ENCODE measurements around the gene TMEM52. TPM values are rescaled to one million over a fixed set of nuclear protein-coding genes. Genes with fewer than 3 reads are reported as not detected.

The TMEM52 gene
- total and polyA plus RNA-seq, 4 donors: 2.6 to 13.1 (median 3.0) TPM

GRCh38 chr1:1967151-1967550 lies 48.1 kb upstream of the TMEM52 start:
- Histone ChIP-seq H3K4me1 (ENCODE audit: control insufficient read depth in 4 of 4, insufficient read depth in 4 of 4, low read length in 3 of 4) (no peaks in the 10 kb centered on the region), H3K27ac (ENCODE audit: low read depth in 1 of 2, low read length in 2 of 2) (no peak overlapping the region), H3K9ac (ENCODE audit: low read depth in 1 of 2, low read length in 2 of 2) (no peak overlapping the region), H3K4me3 (ENCODE audit: low read depth in 1 of 3, low read length in 3 of 3) (no peak overlapping the region), H3K36me3 (ENCODE audit: control insufficient read depth in 4 of 4, insufficient read depth in 3 of 4, low read depth in 1 of 4, low read length in 3 of 4) (no peaks in the 10 kb centered on the region), H3K27me3 (ENCODE audit: control insufficient read depth in 4 of 4, insufficient read depth in 4 of 4, low read length in 3 of 4) (peaks cover 0 to 2% (median 0%) of the 10 kb centered on the region in 4 donors), H3K9me3 (ENCODE audit: control insufficient read depth in 4 of 4, low read length in 3 of 4) (no peaks in the 10 kb centered on the region)
- WGBS: 73% methylated on average over 16 of the region's 16 CpGs
- no peak for DNase-seq (ENCODE audit: low spot score)
- TF ChIP-seq, protein P1, sequence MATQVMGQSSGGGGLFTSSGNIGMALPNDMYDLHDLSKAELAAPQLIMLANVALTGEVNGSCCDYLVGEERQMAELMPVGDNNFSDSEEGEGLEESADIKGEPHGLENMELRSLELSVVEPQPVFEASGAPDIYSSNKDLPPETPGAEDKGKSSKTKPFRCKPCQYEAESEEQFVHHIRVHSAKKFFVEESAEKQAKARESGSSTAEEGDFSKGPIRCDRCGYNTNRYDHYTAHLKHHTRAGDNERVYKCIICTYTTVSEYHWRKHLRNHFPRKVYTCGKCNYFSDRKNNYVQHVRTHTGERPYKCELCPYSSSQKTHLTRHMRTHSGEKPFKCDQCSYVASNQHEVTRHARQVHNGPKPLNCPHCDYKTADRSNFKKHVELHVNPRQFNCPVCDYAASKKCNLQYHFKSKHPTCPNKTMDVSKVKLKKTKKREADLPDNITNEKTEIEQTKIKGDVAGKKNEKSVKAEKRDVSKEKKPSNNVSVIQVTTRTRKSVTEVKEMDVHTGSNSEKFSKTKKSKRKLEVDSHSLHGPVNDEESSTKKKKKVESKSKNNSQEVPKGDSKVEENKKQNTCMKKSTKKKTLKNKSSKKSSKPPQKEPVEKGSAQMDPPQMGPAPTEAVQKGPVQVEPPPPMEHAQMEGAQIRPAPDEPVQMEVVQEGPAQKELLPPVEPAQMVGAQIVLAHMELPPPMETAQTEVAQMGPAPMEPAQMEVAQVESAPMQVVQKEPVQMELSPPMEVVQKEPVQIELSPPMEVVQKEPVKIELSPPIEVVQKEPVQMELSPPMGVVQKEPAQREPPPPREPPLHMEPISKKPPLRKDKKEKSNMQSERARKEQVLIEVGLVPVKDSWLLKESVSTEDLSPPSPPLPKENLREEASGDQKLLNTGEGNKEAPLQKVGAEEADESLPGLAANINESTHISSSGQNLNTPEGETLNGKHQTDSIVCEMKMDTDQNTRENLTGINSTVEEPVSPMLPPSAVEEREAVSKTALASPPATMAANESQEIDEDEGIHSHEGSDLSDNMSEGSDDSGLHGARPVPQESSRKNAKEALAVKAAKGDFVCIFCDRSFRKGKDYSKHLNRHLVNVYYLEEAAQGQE (IDR thresholded peaks at IDR 0.05): no peak

DNA sequence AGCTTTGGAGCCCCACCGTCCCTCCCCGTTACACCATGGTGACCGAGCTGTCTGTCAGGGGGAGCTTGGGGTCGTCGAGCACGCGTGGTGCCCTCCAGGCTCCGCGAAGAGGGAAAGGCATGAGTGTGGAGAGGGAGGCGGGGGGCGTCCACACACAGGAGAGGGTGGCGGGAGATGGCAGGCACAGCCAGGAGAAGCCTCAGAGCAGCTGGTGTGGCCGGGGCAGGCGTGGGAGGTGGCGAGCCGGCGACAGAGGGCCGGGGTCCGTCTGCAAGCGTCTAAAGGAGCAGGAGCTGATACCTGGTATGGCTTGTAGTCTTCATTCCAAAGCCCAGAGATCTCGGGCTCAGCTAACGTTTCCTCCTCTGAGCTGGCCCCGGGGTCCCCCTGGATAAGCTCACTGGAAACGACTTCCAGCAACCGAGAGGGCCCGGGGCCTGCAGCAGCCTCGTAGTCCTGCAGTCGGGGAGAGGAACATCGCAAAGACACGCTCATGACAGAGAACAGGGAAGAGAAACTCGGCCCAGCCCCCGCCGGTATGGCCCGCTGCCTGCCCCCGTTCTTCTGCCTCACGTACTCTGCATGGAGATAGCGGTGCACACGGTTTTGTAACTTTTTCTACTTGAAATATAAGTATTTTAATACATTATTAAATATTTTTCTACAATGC lies 47.1 kb upstream of the TMEM52 start:
- H3K9ac ChIP-seq (ENCODE audit: low read depth in 1 of 2, low read length in 2 of 2): no peak overlapping the region
- TF ChIP-seq RXRA (IDR thresholded peaks at IDR 0.05) (no peak), NR2F2 (IDR thresholded peaks at IDR 0.05) (no peak), HNF4A (conservative IDR thresholded peaks at IDR 0.05) (no peak)
- TF ChIP-seq, protein P2, sequence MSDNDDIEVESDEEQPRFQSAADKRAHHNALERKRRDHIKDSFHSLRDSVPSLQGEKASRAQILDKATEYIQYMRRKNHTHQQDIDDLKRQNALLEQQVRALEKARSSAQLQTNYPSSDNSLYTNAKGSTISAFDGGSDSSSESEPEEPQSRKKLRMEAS (IDR thresholded peaks at IDR 0.05): no peak

GRCh38 chr1:1965546-1965945 lies 46.5 kb upstream of the TMEM52 start:
- no peaks in the 10 kb centered on the region for H3K36me3 ChIP-seq (ENCODE audit: control insufficient read depth in 4 of 4, insufficient read depth in 3 of 4, low read depth in 1 of 4, low read length in 3 of 4)
- no peak overlapping the region for H3K9ac ChIP-seq (ENCODE audit: low read depth in 1 of 2, low read length in 2 of 2)
- TF ChIP-seq RAD21 (IDR thresholded peaks at IDR 0.05): no peak
- no peak for TF ChIP-seq SP1 (IDR thresholded peaks at IDR 0.05)
- no peak for TF ChIP-seq CTCF (IDR thresholded peaks at IDR 0.05; ENCODE audit: low read depth, low read length, missing input control)
- TF ChIP-seq, protein P1 (IDR thresholded peaks at IDR 0.05): no peak
- TF ChIP-seq HNF4A (conservative IDR thresholded peaks at IDR 0.05): no peak
- TF ChIP-seq NR2F2 (IDR thresholded peaks at IDR 0.05): no peak
- TF ChIP-seq, protein P2 (IDR thresholded peaks at IDR 0.05): no peak
- H3K9me3 ChIP-seq (ENCODE audit: control insufficient read depth in 4 of 4, low read length in 3 of 4): no peaks in the 10 kb centered on the region
- DNase-seq (ENCODE audit: low spot score): no peak
- H3K4me1 ChIP-seq (ENCODE audit: control insufficient read depth in 4 of 4, insufficient read depth in 4 of 4, low read length in 3 of 4): no peaks in the 10 kb centered on the region
- no peak overlapping the region for H3K27ac ChIP-seq (ENCODE audit: low read depth in 1 of 2, low read length in 2 of 2)
- peaks cover 0 to 2% (median 0%) of the 10 kb centered on the region in 4 donors for H3K27me3 ChIP-seq (ENCODE audit: control insufficient read depth in 4 of 4, insufficient read depth in 4 of 4, low read length in 3 of 4)
- H3K4me3 ChIP-seq (ENCODE audit: low read depth in 1 of 3, low read length in 3 of 3): no peak overlapping the region
- 75% methylated on average over 10 of the region's 10 CpGs for WGBS

More for the DNA sequence above, 47.1 kb upstream of the TMEM52 start:
- Histone ChIP-seq H3K4me1 (ENCODE audit: control insufficient read depth in 4 of 4, insufficient read depth in 4 of 4, low read length in 3 of 4) (no peaks in the 10 kb centered on the region), H3K4me3 (ENCODE audit: low read depth in 1 of 3, low read length in 3 of 3) (no peak overlapping the region), H3K27ac (ENCODE audit: low read depth in 1 of 2, low read length in 2 of 2) (no peak overlapping the region), H3K36me3 (ENCODE audit: control insufficient read depth in 4 of 4, insufficient read depth in 3 of 4, low read depth in 1 of 4, low read length in 3 of 4) (no peaks in the 10 kb centered on the region), H3K9me3 (ENCODE audit: control insufficient read depth in 4 of 4, low read length in 3 of 4) (no peaks in the 10 kb centered on the region), H3K27me3 (ENCODE audit: control insufficient read depth in 4 of 4, insufficient read depth in 4 of 4, low read length in 3 of 4) (peaks cover 0 to 2% (median 0%) of the 10 kb centered on the region in 4 donors)
- no peak for DNase-seq (ENCODE audit: low spot score)
- 68% methylated on average over 38 of the region's 38 CpGs for WGBS
